SK-N-SH treated with all-trans-retinoic acid at 6 μM for 48 hours (cell line): ENCODE data around the gene PEMT.

Source experiments
- ATAC-seq: fragments of 200-7000 bp; cut with Tn5 transposase; 3 replicates; pipeline ENCODE4 v1.9.1; 2020; ENCODE audit warnings: mild to moderate bottlenecking, moderate library complexity
- ARNTL ChIP-seq: fragments of 450-650 bp; formaldehyde crosslinking; IDR thresholded peaks from 2 replicates; pipeline ENCODE4 v1.5.0; 2020; ENCODE audit warnings: low read depth, mild to moderate bottlenecking, moderate library complexity, borderline replicate concordance
- BACH2 ChIP-seq: fragments of 250-450 bp; sonication (Bioruptor Pico); IDR thresholded peaks from 2 replicates; pipeline ENCODE4 v1.9.0; 2021; ENCODE audit warnings: mild to moderate bottlenecking, borderline replicate concordance
- CREB5 ChIP-seq: fragments of 250-450 bp; sonication (Bioruptor Pico); IDR thresholded peaks from 2 replicates; pipeline ENCODE4 v1.5.1; 2020; ENCODE audit warnings: low read depth, mild to moderate bottlenecking, moderate library complexity
- CSDC2 ChIP-seq: fragments of 250-450 bp; sonication (Bioruptor Pico); IDR thresholded peaks from 2 replicates; pipeline ENCODE4 v1.5.0; 2020; ENCODE audit warnings: mild to moderate bottlenecking, moderate library complexity
- CSRNP3 ChIP-seq: fragments of 250-450 bp; sonication (Bioruptor Pico); IDR thresholded peaks from 2 replicates; pipeline ENCODE4 v1.5.1; 2021; ENCODE audit warnings: mild to moderate bottlenecking, moderate library complexity
- ESRRG ChIP-seq: fragments of 250-450 bp; sonication (Bioruptor Pico); IDR thresholded peaks from 2 replicates; pipeline ENCODE4 v1.6.1; 2021; ENCODE audit warnings: mild to moderate bottlenecking
- GLIS3 ChIP-seq: fragments of 250-450 bp; sonication (Bioruptor Pico); IDR thresholded peaks from 2 replicates; pipeline ENCODE4 v1.5.0; 2020; ENCODE audit warnings: mild to moderate bottlenecking, moderate library complexity
- ISL1 ChIP-seq: fragments of 250-450 bp; sonication (Bioruptor Pico); IDR thresholded peaks from 2 replicates; pipeline ENCODE4 v2.1.2; 2022; ENCODE audit warnings: mild to moderate bottlenecking, moderate library complexity
- OSR1 ChIP-seq: fragments of 250-450 bp; sonication (Bioruptor Pico); IDR thresholded peaks from 2 replicates; pipeline ENCODE4 v1.8.0; 2022; ENCODE audit warnings: moderate library complexity, mild to moderate bottlenecking, inconsistent platforms
- PATZ1 ChIP-seq: fragments of 250-450 bp; sonication (Bioruptor Pico); IDR thresholded peaks from 2 replicates; pipeline ENCODE4 v1.8.0; 2020; ENCODE audit warnings: mild to moderate bottlenecking, moderate library complexity, borderline replicate concordance
- POU6F1 ChIP-seq: fragments of 250-450 bp; sonication (Bioruptor Pico); IDR thresholded peaks from 2 replicates; pipeline ENCODE4 v1.8.0; 2021; ENCODE audit warnings: low read depth, mild to moderate bottlenecking, moderate library complexity, borderline replicate concordance
- PPARA ChIP-seq: fragments of 250-450 bp; sonication (Bioruptor Pico); IDR thresholded peaks from 2 replicates; pipeline ENCODE4 v1.5.0; 2020; ENCODE audit warnings: mild to moderate bottlenecking, borderline replicate concordance
- SNAI2 ChIP-seq: fragments of 250-450 bp; sonication (Bioruptor Pico); IDR thresholded peaks from 2 replicates; pipeline ENCODE4 v1.5.0; 2020; ENCODE audit warnings: mild to moderate bottlenecking, moderate library complexity
- TCF4 ChIP-seq: fragments of 250-450 bp; sonication (Bioruptor Pico); IDR thresholded peaks from 2 replicates; pipeline ENCODE4 v1.8.0; 2021; ENCODE audit warnings: mild to moderate bottlenecking, moderate library complexity, borderline replicate concordance
- TOX ChIP-seq: fragments of 250-450 bp; sonication (Bioruptor Pico); IDR thresholded peaks from 2 replicates; pipeline ENCODE4 v1.8.0; 2021; ENCODE audit warnings: mild to moderate bottlenecking, moderate library complexity, borderline replicate concordance
- TSHZ2 ChIP-seq: fragments of 250-450 bp; sonication (Bioruptor Pico); IDR thresholded peaks from 2 replicates; pipeline ENCODE4 v1.5.0; 2020; ENCODE audit warnings: mild to moderate bottlenecking, moderate library complexity
- ZFP3 ChIP-seq: fragments of 250-450 bp; sonication (Bioruptor Pico); IDR thresholded peaks from 2 replicates; pipeline ENCODE4 v1.5.0; 2020; ENCODE audit warnings: mild to moderate bottlenecking, moderate library complexity
- ZNF565 ChIP-seq: fragments of 450-650 bp; formaldehyde crosslinking; conservative IDR thresholded peaks from 2 replicates; pipeline ENCODE4 v1.5.0; 2020; ENCODE audit warnings: low read depth, mild to moderate bottlenecking, moderate library complexity
- ZNF70 ChIP-seq: fragments of 450-650 bp; formaldehyde crosslinking; IDR thresholded peaks from 2 replicates; pipeline ENCODE4 v1.5.0; 2020; ENCODE audit warnings: mild to moderate bottlenecking, moderate library complexity
- ZNF8 ChIP-seq: fragments of 450-650 bp; formaldehyde crosslinking; IDR thresholded peaks from 2 replicates; pipeline ENCODE4 v1.5.0; 2020; ENCODE audit warnings: mild to moderate bottlenecking, moderate library complexity

The PEMT gene

GRCh38 chr17:17508646-17509591, 82.6 kb downstream of the PEMT start:
- TF ChIP-seq PPARA (no peak), TOX (no peak), OSR1 (CRISPR knock-in tag) (no peak), TSHZ2 (CRISPR knock-in tag) (no peak), ZNF565 (CRISPR knock-in tag) (no peak), CREB5 (no peak), PATZ1 (CRISPR knock-in tag) (no peak), ISL1 (CRISPR knock-in tag) (no peak), ZNF70 (CRISPR knock-in tag) (no peak), ZFP3 (no peak), ESRRG (CRISPR knock-in tag) (no peak), TCF4 (no peak), CSRNP3 (CRISPR knock-in tag) (no peak), POU6F1 (CRISPR knock-in tag) (no peak), ZNF8 (no peak), ARNTL (CRISPR knock-in tag) (no peak), SNAI2 (CRISPR knock-in tag) (no peak), BACH2 (CRISPR knock-in tag) (no peak), CSDC2 (CRISPR knock-in tag) (no peak), GLIS3 (CRISPR knock-in tag) (no peak)
- no peak for ATAC-seq

GRCh38 chr17:17508019-17508535, 83.4 kb downstream of the PEMT start:
- TF ChIP-seq TCF4 (no peak), POU6F1 (CRISPR knock-in tag) (no peak), ISL1 (CRISPR knock-in tag) (no peak), BACH2 (CRISPR knock-in tag) (no peak)
- TF ChIP-seq, all 23 proteins: peak for 0
- no peak for ATAC-seq
